ENCODE data around the gene DPEP3.

DPEP3 gene

GRCh38 chr16:67965668-67966548 is 14.4 kb downstream of the DPEP3 start:
- peaks cover 55% of the 10 kb centered on the region for H3K36me3 ChIP-seq (ENCODE audit: control insufficient read depth, insufficient read depth, low read length)
- peaks cover 20% of the 10 kb centered on the region for H3K4me1 ChIP-seq (ENCODE audit: control insufficient read depth, insufficient read depth, low read length, poor library complexity, severe bottlenecking)
- H3K4me3 ChIP-seq (ENCODE audit: extremely low read depth, insufficient read depth, low read length, poor library complexity, severe bottlenecking): peak overlapping the region; percentile 84
- H3K9me3 ChIP-seq (ENCODE audit: control insufficient read depth, low read length): no peaks in the 10 kb centered on the region
- WGBS, 2 experiments (ENCODE audit: insufficient coverage in 2 of 2): 92 to 93% methylated on average over 9 to 10 of the region's 11 CpGs
- peak overlapping the region; percentile 73 for H3K27ac ChIP-seq (ENCODE audit: low read depth, low read length, severe bottlenecking)

DNA sequence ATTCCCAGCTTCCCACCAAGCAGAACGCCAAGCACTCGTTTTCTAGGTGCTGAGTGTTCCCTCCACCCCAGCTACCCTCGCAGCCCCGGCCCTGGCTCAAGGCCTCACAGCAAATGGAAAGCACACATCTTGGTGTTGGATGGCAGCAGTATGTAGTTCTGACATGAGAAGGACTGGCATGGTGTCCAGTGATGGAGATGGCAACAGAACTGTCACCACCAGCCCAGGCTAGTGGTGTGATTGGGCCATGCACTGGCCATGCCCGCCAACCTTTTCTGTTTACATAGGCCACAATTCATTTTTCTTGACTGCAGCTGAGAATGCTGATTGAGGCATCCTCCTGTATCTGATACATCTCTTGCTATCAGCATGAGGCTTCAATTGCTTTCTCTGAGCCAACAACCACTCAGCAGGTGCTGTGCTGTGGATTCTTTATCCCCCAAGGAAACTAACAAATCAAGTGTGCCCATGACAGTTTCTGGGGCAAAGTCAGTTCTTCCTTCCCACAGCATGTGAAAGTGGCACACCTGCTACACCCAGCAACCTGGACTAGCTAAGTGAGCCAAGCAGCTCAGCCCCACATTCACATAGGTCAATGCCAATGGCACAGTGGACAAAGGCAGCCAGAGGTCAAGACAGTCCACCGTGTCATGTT is 15.7 kb downstream of the DPEP3 start:
- no peak overlapping the region for H3K4me3 ChIP-seq (ENCODE audit: extremely low read depth, insufficient read depth, low read length, poor library complexity, severe bottlenecking)
- no peak overlapping the region for H3K27ac ChIP-seq (ENCODE audit: low read depth, low read length, severe bottlenecking)
- H3K4me1 ChIP-seq (ENCODE audit: control insufficient read depth, insufficient read depth, low read length, poor library complexity, severe bottlenecking): peaks cover 25% of the 10 kb centered on the region
- WGBS, 2 experiments (ENCODE audit: insufficient coverage in 2 of 2): 92 to 99% methylated on average over 4 to 6 of the region's 6 CpGs
- no peaks in the 10 kb centered on the region for H3K9me3 ChIP-seq (ENCODE audit: control insufficient read depth, low read length)
- H3K36me3 ChIP-seq (ENCODE audit: control insufficient read depth, insufficient read depth, low read length): peaks cover 68% of the 10 kb centered on the region

- Histone ChIP-seq H3K4me3 (ENCODE audit: extremely low read depth, insufficient read depth, low read length, poor library complexity, severe bottlenecking) (no peak overlapping the region), H3K9me3 (ENCODE audit: control insufficient read depth, low read length) (no peaks in the 10 kb centered on the region), H3K27ac (ENCODE audit: low read depth, low read length, severe bottlenecking) (no peak overlapping the region), H3K4me1 (ENCODE audit: control insufficient read depth, insufficient read depth, low read length, poor library complexity, severe bottlenecking) (peaks cover 25% of the 10 kb centered on the region), H3K36me3 (ENCODE audit: control insufficient read depth, insufficient read depth, low read length) (peaks cover 75% of the 10 kb centered on the region)
- 93 to 94% methylated on average over 32 of the region's 32 CpGs for WGBS, 2 experiments (ENCODE audit: insufficient coverage in 2 of 2)
These were observed 16.5 kb downstream of the DPEP3 start for GRCh38 chr16:67963662-67964321.

DNA sequence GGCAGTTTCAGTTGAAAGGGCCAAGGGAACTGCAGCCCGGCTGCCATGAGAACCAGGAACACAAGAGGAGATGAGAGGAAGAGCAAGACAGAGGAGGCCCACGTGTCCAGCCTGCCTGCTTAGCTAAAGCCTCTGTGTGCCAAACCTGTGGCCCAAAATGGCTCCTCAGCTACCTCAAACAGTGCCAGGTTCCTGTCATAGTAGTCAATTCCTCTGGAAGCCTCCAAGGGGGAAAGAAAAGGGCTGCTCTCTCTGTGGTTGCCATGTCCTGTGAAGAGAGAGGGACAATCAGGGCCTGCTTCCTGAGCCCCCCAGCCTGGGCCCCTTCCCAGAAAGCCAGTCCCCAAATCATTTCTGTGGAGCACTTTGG is 17.0 kb downstream of the DPEP3 start:
- peaks cover 25% of the 10 kb centered on the region for H3K4me1 ChIP-seq (ENCODE audit: control insufficient read depth, insufficient read depth, low read length, poor library complexity, severe bottlenecking)
- H3K27ac ChIP-seq (ENCODE audit: low read depth, low read length, severe bottlenecking): no peak overlapping the region
- H3K9me3 ChIP-seq (ENCODE audit: control insufficient read depth, low read length): no peaks in the 10 kb centered on the region
- 95 to 100% methylated on average over 2 of the region's 2 CpGs for WGBS, 2 experiments (ENCODE audit: insufficient coverage in 2 of 2)
- H3K36me3 ChIP-seq (ENCODE audit: control insufficient read depth, insufficient read depth, low read length): peaks cover 80% of the 10 kb centered on the region
- no peak overlapping the region for H3K4me3 ChIP-seq (ENCODE audit: extremely low read depth, insufficient read depth, low read length, poor library complexity, severe bottlenecking)

- peaks cover 24% of the 10 kb centered on the region for H3K4me1 ChIP-seq (ENCODE audit: control insufficient read depth, insufficient read depth, low read length, poor library complexity, severe bottlenecking)
- WGBS, 2 experiments (ENCODE audit: insufficient coverage in 2 of 2): 96% methylated on average over 4 to 8 of the region's 8 CpGs
- H3K36me3 ChIP-seq (ENCODE audit: control insufficient read depth, insufficient read depth, low read length): peaks cover 91% of the 10 kb centered on the region
- H3K9me3 ChIP-seq (ENCODE audit: control insufficient read depth, low read length): no peaks in the 10 kb centered on the region
- no peak overlapping the region for H3K4me3 ChIP-seq (ENCODE audit: extremely low read depth, insufficient read depth, low read length, poor library complexity, severe bottlenecking)
- no peak overlapping the region for H3K27ac ChIP-seq (ENCODE audit: low read depth, low read length, severe bottlenecking)
These were observed 18.2 kb downstream of the DPEP3 start for GRCh38 chr16:67962135-67962534.

GRCh38 chr16:67961551-67961957 is 18.7 kb downstream of the DPEP3 start:
- Histone ChIP-seq H3K4me3 (ENCODE audit: extremely low read depth, insufficient read depth, low read length, poor library complexity, severe bottlenecking) (no peak overlapping the region), H3K36me3 (ENCODE audit: control insufficient read depth, insufficient read depth, low read length) (peaks cover 91% of the 10 kb centered on the region), H3K4me1 (ENCODE audit: control insufficient read depth, insufficient read depth, low read length, poor library complexity, severe bottlenecking) (peaks cover 19% of the 10 kb centered on the region), H3K9me3 (ENCODE audit: control insufficient read depth, low read length) (no peaks in the 10 kb centered on the region), H3K27ac (ENCODE audit: low read depth, low read length, severe bottlenecking) (no peak overlapping the region)
- WGBS, 2 experiments (ENCODE audit: insufficient coverage in 2 of 2): 96 to 97% methylated on average over 8 to 12 of the region's 13 CpGs

DNA sequence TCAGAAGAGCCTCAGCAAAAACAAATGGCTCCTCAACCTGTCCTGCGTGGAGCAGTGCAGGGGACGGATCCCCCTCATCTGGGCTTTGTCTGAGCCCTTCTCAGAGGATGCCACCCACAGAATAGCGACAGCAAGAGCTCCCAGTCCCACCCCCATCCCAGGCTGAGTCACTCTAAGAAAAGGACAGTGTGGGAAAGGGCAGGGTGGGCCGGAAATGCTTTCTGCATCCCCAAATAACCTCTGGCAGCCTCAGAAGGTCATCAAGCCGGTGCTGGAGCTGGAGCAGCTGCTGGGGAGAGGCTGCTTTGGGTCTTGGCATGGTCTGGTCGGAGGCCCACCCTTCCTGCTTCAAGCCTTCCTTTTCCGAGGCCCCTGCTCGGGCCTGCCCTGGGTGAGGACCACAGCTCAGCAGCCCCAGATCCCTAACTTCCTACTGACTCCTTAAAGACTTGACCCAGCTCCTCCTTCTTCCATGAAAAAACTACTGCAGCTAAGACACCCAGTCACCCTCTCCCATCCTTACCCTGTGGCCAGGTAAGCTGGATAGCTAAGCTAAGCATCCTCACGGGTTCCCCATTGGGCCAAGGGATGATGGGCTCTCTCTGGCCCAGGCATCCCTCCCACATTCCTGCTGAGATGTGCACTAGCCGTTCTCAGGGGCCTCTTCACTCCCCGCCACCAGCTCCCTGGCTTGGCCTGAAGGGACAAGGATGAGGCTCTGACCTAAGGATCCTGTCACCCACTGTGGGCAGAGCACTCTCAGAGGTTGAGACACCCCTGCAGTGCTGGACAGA is 20.6 kb downstream of the DPEP3 start:
- H3K4me3 ChIP-seq (ENCODE audit: extremely low read depth, insufficient read depth, low read length, poor library complexity, severe bottlenecking): no peak overlapping the region
- peaks cover 8% of the 10 kb centered on the region for H3K4me1 ChIP-seq (ENCODE audit: control insufficient read depth, insufficient read depth, low read length, poor library complexity, severe bottlenecking)
- no peaks in the 10 kb centered on the region for H3K9me3 ChIP-seq (ENCODE audit: control insufficient read depth, low read length)
- H3K27ac ChIP-seq (ENCODE audit: low read depth, low read length, severe bottlenecking): no peak overlapping the region
- 92 to 96% methylated on average over 7 to 9 of the region's 11 CpGs for WGBS, 2 experiments (ENCODE audit: insufficient coverage in 2 of 2)
- H3K36me3 ChIP-seq (ENCODE audit: control insufficient read depth, insufficient read depth, low read length): peaks cover 90% of the 10 kb centered on the region

DNA sequence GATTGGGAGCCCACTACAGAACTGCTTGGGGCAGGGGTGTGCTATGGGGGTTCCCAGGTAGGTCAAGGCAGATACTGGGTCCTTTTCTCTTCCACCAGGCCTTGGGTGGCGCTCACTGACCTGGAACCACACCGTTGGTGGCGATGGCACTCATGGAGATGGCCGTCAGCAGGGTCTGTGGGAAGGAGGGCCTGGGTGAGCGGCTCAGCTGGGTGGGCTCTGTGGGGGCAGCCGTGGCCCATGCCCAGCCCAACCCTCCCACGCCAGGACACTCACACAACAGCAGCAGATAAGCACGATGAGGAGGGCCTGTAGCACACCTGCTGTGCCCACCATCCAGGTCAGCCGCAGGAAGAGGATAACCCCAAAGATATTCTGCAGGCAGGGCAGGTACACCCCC is 22.7 kb downstream of the DPEP3 start:
- Histone ChIP-seq H3K27ac (ENCODE audit: low read depth, low read length, severe bottlenecking) (no peak overlapping the region), H3K4me3 (ENCODE audit: extremely low read depth, insufficient read depth, low read length, poor library complexity, severe bottlenecking) (no peak overlapping the region), H3K36me3 (ENCODE audit: control insufficient read depth, insufficient read depth, low read length) (peaks cover 88% of the 10 kb centered on the region), H3K9me3 (ENCODE audit: control insufficient read depth, low read length) (no peaks in the 10 kb centered on the region), H3K4me1 (ENCODE audit: control insufficient read depth, insufficient read depth, low read length, poor library complexity, severe bottlenecking) (peaks cover 8% of the 10 kb centered on the region)
- 90 to 95% methylated on average over 5 to 7 of the region's 9 CpGs for WGBS, 2 experiments (ENCODE audit: insufficient coverage in 2 of 2)

- Histone ChIP-seq H3K4me3 (ENCODE audit: extremely low read depth, insufficient read depth, low read length, poor library complexity, severe bottlenecking) (no peak overlapping the region), H3K4me1 (ENCODE audit: control insufficient read depth, insufficient read depth, low read length, poor library complexity, severe bottlenecking) (no peaks in the 10 kb centered on the region), H3K9me3 (ENCODE audit: control insufficient read depth, low read length) (no peaks in the 10 kb centered on the region), H3K27ac (ENCODE audit: low read depth, low read length, severe bottlenecking) (no peak overlapping the region), H3K36me3 (ENCODE audit: control insufficient read depth, insufficient read depth, low read length) (peaks cover 89% of the 10 kb centered on the region)
- 94 to 99% methylated on average over 8 to 10 of the region's 10 CpGs for WGBS, 2 experiments (ENCODE audit: insufficient coverage in 2 of 2)
These were observed 25.7 kb downstream of the DPEP3 start for GRCh38 chr16:67954421-67955196.
